HCT116 (cell line): Measurements from ENCODE around the gene ERC2. TPM values are rescaled to one million over a fixed set of nuclear protein-coding genes. Genes with fewer than 3 reads are reported as not detected.

Source experiments
- ATAC-seq: fragments of 200-7000 bp; cut with Tn5 transposase; 2 replicates; pipeline ENCODE4 v1.9.1; 2020; ENCODE audit warnings: mild to moderate bottlenecking, moderate library complexity
- BruUV-seq: library from RNA; stranded (reverse); fragments of 400-500 nt; replicated peaks from 2 replicates; lab custom pipeline; 2021; lab: Mats Ljungman, UMichigan
- CTCF ChIA-PET: fragments of 300-600 bp; sonication (Branson Sonifier 250); formaldehyde crosslinking; loops from one replicate; lab custom pipeline; 2021; ENCODE audit warnings: antibody characterized with exemption; lab: Charles Lee
- POLR2A ChIA-PET: fragments of 300-600, 350-600 bp; sonication (Branson Sonifier 250); formaldehyde crosslinking; loops from one replicate; lab custom pipeline; 2021; ENCODE audit warnings: antibody characterized with exemption; lab: Charles Lee
- RAD21 ChIA-PET, 2 experiments: fragments of 300-600 bp; sonication (Branson Sonifier 250); formaldehyde crosslinking; loops; one replicate each; lab custom pipeline; 2023; ENCODE audit warnings: low total read pairs in 2 of 2; ENCODE audit not compliant: uncharacterized antibody in 2 of 2, unreplicated experiment in 2 of 2, low non-redundant PET in 1 of 2; lab: Charles Lee
- DNase-seq: peaks from one replicate; pipeline ENCODE4 v3.0.0-alpha.2; 2010; ENCODE audit warnings: low read depth, low spot score
- H2AFZ ChIP-seq: fragments of 200-600 bp; shearing (Covaris generic), sonication (generic); 2 replicates; pipeline ENCODE4 v1.6.1; 2017; ENCODE audit warnings: low read depth, mixed run types, mixed read lengths, antibody characterized with exemption, low read length; ENCODE audit not compliant: poor library complexity, severe bottlenecking
- H3K27ac ChIP-seq: 2 replicates; pipeline ENCODE4 v1.5.1; 2012; ENCODE audit warnings: low read depth, low read length
- H3K27me3 ChIP-seq: fragments of 200-600 bp; sonication (generic); 2 replicates; pipeline ENCODE4 v1.6.1; 2016; ENCODE audit warnings: mixed run types, low read length, mixed read lengths; ENCODE audit not compliant: insufficient read depth
- H3K36me3 ChIP-seq, 2 experiments: fragments of 200-500 bp in 1 of 2; fragments of 200-600 bp in 1 of 2; sonication (Bioruptor generic) in 1 of 2; sonication (generic) in 1 of 2; 2 replicates each; pipeline versions ENCODE4 v1.5.1 to v1.6.1; 2014 to 2016; ENCODE audit warnings: low read length in 2 of 2, inconsistent platforms in 1 of 2, mixed read lengths in 1 of 2, mixed run types in 1 of 2; ENCODE audit not compliant: insufficient read depth in 2 of 2, control insufficient read depth in 1 of 2
- H3K4me1 ChIP-seq, 2 experiments: fragments of 200-600 bp in 1 of 2; sonication (generic) in 1 of 2; 2 replicates each; pipeline versions ENCODE4 v1.5.1 to v1.6.1; 2012 to 2017; ENCODE audit warnings: low read length in 2 of 2, inconsistent platforms in 1 of 2, mild to moderate bottlenecking in 1 of 2, mixed read lengths in 1 of 2, mixed run types in 1 of 2, moderate library complexity in 1 of 2; ENCODE audit not compliant: insufficient read depth in 2 of 2, control insufficient read depth in 1 of 2
- H3K4me2 ChIP-seq: fragments of 200-600 bp; sonication (generic); 2 replicates; pipeline ENCODE4 v1.6.1; 2017; ENCODE audit warnings: mixed run types, low read length, mixed read lengths
- H3K4me3 ChIP-seq, 2 experiments: fragments of 200-600 bp in 1 of 2; sonication (generic) in 1 of 2; replicated peaks in 1 of 2; 2 replicates each; pipeline ENCODE4 v1.5.1; 2011 to 2016; ENCODE audit warnings: low read length in 2 of 2, control low read depth in 1 of 2, low read depth in 1 of 2, mild to moderate bottlenecking in 1 of 2, mixed read lengths in 1 of 2, mixed run types in 1 of 2
- H3K79me2 ChIP-seq: fragments of 200-600 bp; sonication (generic); 2 replicates; pipeline ENCODE4 v1.6.1; 2017; ENCODE audit warnings: mild to moderate bottlenecking, mixed run types, low read length, moderate library complexity, mixed read lengths; ENCODE audit not compliant: insufficient read depth
- H3K9ac ChIP-seq: fragments of 200-600 bp; sonication (generic); 2 replicates; pipeline ENCODE4 v1.6.1; 2016; ENCODE audit warnings: low read length, mixed read lengths
- H3K9me2 ChIP-seq: fragments of 200-600 bp; sonication (generic), shearing (Covaris generic); 2 replicates; pipeline ENCODE4 v1.6.1; 2017; ENCODE audit warnings: mixed run types, mild to moderate bottlenecking, moderate library complexity; ENCODE audit not compliant: insufficient read depth
- H3K9me3 ChIP-seq, 2 experiments: fragments of 200-500 bp in 1 of 2; fragments of 200-600 bp in 1 of 2; sonication (Bioruptor generic) in 1 of 2; sonication (generic) in 1 of 2; 2 replicates each; pipeline ENCODE4 v1.6.1; 2014 to 2017; ENCODE audit warnings: low read length in 2 of 2, mixed read lengths in 2 of 2, inconsistent platforms in 1 of 2, low read depth in 1 of 2, mild to moderate bottlenecking in 1 of 2, mixed run types in 1 of 2, moderate library complexity in 1 of 2; ENCODE audit not compliant: control insufficient read depth in 1 of 2, insufficient read depth in 1 of 2
- H4K20me1 ChIP-seq: fragments of 200-600 bp; sonication (generic), shearing (Covaris generic); 2 replicates; pipeline ENCODE4 v1.6.1; 2017; ENCODE audit warnings: mixed run types, mild to moderate bottlenecking, moderate library complexity; ENCODE audit not compliant: insufficient read depth
- EGR1 ChIP-seq: IDR thresholded peaks from 2 replicates; pipeline ENCODE4 v1.6.1; 2012; ENCODE audit warnings: low read depth
- ELF1 ChIP-seq: IDR thresholded peaks from 2 replicates; pipeline ENCODE4 v1.6.1; 2012; ENCODE audit warnings: low read depth, borderline replicate concordance
- EZH2 ChIP-seq: fragments of 200-600 bp; sonication (generic); IDR thresholded peaks from 2 replicates; pipeline ENCODE4 v1.6.1; 2017; ENCODE audit warnings: antibody characterized with exemption, mixed run types
- POLR2A ChIP-seq: IDR thresholded peaks from 2 replicates; pipeline ENCODE4 v1.7.0; 2011; ENCODE audit warnings: borderline replicate concordance; ENCODE audit not compliant: insufficient read depth, insufficient read length; ENCODE audit errors: extremely low read depth
- RAD21 ChIP-seq: IDR thresholded peaks from 2 replicates; pipeline ENCODE4 v1.6.1; 2012; ENCODE audit warnings: low read depth, mild to moderate bottlenecking
- SRF ChIP-seq: IDR thresholded peaks from 2 replicates; pipeline ENCODE4 v1.6.1; 2012; ENCODE audit warnings: low read depth
- ZBTB33 ChIP-seq: IDR thresholded peaks from 2 replicates; pipeline ENCODE4 v1.6.1; 2011; ENCODE audit warnings: mild to moderate bottlenecking, low read length, moderate library complexity; ENCODE audit not compliant: insufficient replicate concordance; ENCODE audit errors: extremely low read depth
- intact Hi-C: fragments of 100-400 bp; cut with micrococcal nuclease; formaldehyde crosslinking; loops from 2 replicates; pipeline ENCODE4 v1.10.0; 2022
- total RNA-seq: library from RNA; stranded (reverse); gene quantifications from one replicate; pipeline ENCODE4 v1.2.1, GENCODE V29; 2021; ENCODE audit not compliant: unreplicated experiment
- TF ChIP-seq, protein P1 (sequence below), 3 experiments: fragments of 200-600 bp in 1 of 3; sonication (generic) in 1 of 3; IDR thresholded peaks in 2 of 3; conservative IDR thresholded peaks in 1 of 3; 2 replicates each; pipeline ENCODE4 v1.5.1; 2012 to 2017; ENCODE audit warnings: low read depth in 2 of 3, low read length in 2 of 3, antibody characterized with exemption in 1 of 3, borderline replicate concordance in 1 of 3, control low read depth in 1 of 3, mild to moderate bottlenecking in 1 of 3, mixed read lengths in 1 of 3, mixed run types in 1 of 3, moderate library complexity in 1 of 3; ENCODE audit not compliant: insufficient read depth in 1 of 3
- TF ChIP-seq, protein P2 (sequence below): IDR thresholded peaks from 2 replicates; pipeline ENCODE4 v1.6.1; 2012; ENCODE audit warnings: low read depth

ERC2 gene
- total RNA-seq, 1 experiment from 2014 or later, result not detected

DNA sequence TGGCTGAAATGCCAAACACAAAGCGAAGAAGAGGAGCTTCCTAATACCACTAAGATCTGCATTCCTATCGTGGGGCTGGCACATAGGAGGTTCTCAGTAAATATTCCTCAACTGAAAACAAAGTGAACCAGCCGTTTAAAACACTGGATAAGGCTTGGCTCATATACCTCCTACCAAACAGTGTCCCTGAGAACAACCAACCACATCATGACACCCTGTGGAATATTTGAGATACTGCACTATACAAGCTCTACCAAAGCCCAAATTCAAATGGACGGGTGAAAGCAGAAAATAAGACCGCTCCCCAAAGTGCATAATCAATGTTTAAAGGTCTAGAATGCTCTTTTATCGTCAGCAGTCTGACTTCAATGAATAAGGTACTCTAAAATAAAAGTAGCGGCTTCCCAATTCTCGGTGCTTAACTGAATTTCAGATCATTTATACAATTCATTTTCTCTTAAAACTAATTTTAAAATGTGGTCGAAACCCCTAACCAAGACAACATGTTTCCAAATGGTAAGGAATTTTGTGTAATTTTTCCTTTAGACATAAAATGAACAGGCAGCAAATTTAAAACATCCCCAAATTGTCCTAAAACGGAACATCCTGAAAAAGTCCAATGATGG lies 425.8 kb downstream of the ERC2 start:
- intact Hi-C loops, result loop anchor here (10.0 kb wide), 1 partner anchor 1188 kb away; no protein-coding TSS in a partner anchor
- Histone ChIP-seq H3K27ac (no peak overlapping the region), H3K9ac (no peak overlapping the region), H3K9me2 (no peaks in the 10 kb centered on the region), H3K79me2 (no peaks in the 10 kb centered on the region), H4K20me1 (no peaks in the 10 kb centered on the region; the same call in 1 of the 2 replicates), H3K4me3 (no peak overlapping the region), H2AFZ (no peak overlapping the region), H3K4me1 (no peaks in the 10 kb centered on the region), H3K9me3 (no peaks in the 10 kb centered on the region), H3K36me3 (no peaks in the 10 kb centered on the region), H3K27me3 (no peaks in the 10 kb centered on the region), H3K4me2 (no peak overlapping the region)
- TF ChIP-seq SRF, result no peak
- no peak for TF ChIP-seq ZBTB33
- TF ChIP-seq, protein P1, sequence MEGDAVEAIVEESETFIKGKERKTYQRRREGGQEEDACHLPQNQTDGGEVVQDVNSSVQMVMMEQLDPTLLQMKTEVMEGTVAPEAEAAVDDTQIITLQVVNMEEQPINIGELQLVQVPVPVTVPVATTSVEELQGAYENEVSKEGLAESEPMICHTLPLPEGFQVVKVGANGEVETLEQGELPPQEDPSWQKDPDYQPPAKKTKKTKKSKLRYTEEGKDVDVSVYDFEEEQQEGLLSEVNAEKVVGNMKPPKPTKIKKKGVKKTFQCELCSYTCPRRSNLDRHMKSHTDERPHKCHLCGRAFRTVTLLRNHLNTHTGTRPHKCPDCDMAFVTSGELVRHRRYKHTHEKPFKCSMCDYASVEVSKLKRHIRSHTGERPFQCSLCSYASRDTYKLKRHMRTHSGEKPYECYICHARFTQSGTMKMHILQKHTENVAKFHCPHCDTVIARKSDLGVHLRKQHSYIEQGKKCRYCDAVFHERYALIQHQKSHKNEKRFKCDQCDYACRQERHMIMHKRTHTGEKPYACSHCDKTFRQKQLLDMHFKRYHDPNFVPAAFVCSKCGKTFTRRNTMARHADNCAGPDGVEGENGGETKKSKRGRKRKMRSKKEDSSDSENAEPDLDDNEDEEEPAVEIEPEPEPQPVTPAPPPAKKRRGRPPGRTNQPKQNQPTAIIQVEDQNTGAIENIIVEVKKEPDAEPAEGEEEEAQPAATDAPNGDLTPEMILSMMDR (IDR thresholded peaks at IDR 0.05 in 2 of 3, conservative IDR thresholded peaks at IDR 0.05 in 1 of 3; ENCODE audit: borderline replicate concordance in 1 of 3, insufficient read depth in 1 of 3, low read depth in 2 of 3, low read length in 2 of 3), result peak in 1 of 3 experiments; percentile 27; a peak in 2 of 6 replicates
- TF ChIP-seq EGR1, result no peak
- no peak for TF ChIP-seq ELF1
- no peak for TF ChIP-seq POLR2A
- no peak for TF ChIP-seq EZH2
- TF ChIP-seq, protein P2, sequence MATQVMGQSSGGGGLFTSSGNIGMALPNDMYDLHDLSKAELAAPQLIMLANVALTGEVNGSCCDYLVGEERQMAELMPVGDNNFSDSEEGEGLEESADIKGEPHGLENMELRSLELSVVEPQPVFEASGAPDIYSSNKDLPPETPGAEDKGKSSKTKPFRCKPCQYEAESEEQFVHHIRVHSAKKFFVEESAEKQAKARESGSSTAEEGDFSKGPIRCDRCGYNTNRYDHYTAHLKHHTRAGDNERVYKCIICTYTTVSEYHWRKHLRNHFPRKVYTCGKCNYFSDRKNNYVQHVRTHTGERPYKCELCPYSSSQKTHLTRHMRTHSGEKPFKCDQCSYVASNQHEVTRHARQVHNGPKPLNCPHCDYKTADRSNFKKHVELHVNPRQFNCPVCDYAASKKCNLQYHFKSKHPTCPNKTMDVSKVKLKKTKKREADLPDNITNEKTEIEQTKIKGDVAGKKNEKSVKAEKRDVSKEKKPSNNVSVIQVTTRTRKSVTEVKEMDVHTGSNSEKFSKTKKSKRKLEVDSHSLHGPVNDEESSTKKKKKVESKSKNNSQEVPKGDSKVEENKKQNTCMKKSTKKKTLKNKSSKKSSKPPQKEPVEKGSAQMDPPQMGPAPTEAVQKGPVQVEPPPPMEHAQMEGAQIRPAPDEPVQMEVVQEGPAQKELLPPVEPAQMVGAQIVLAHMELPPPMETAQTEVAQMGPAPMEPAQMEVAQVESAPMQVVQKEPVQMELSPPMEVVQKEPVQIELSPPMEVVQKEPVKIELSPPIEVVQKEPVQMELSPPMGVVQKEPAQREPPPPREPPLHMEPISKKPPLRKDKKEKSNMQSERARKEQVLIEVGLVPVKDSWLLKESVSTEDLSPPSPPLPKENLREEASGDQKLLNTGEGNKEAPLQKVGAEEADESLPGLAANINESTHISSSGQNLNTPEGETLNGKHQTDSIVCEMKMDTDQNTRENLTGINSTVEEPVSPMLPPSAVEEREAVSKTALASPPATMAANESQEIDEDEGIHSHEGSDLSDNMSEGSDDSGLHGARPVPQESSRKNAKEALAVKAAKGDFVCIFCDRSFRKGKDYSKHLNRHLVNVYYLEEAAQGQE, result no peak
- TF ChIP-seq RAD21, result 0 out of 2 replicates have a peak, but pooled peaks have one; percentile 7
- POLR2A ChIA-PET, result no interaction called here
- ATAC-seq (no peak), DNase-seq (no peak)
- RAD21 ChIA-PET, result no interaction called here
- CTCF ChIA-PET, result no interaction called here
- no TSS peak for BruUV-seq
